ENCODE results near the gene B3GALT6.

DNA sequence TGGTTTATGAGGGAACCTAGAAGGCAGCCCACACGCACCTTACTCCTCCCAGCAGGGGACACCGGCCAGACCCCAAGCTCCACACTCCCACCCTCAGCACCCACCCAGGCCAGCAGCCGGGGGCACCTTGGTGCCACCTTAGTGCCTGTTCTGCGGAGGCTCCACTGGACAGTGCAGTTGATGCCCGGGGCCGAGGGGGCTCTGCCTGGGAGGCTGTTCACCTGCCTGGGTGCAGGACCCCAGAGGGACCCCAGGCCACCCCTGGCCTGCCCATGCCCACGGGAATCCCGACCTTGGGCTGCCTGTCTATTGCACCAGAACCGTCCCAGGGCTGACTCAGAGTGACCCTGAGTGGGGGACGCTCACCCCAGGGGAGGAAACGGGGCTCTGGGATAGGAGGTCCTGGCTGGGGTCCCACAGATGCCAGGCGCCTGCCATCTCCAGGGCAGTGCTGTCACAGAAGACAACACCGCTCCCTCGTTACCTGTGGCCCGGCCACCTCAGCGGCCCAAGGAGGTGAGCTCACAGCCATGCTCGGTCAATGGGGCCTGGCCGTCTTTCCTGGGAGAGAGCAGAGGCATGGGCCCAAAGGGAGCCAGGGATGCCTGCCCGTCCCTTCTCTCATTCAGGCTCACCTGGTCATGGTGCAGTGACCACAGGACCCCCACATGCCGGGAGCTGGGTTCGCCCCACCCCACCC is 48.9 kb downstream of the B3GALT6 start:
- TF ChIP-seq, protein P1, sequence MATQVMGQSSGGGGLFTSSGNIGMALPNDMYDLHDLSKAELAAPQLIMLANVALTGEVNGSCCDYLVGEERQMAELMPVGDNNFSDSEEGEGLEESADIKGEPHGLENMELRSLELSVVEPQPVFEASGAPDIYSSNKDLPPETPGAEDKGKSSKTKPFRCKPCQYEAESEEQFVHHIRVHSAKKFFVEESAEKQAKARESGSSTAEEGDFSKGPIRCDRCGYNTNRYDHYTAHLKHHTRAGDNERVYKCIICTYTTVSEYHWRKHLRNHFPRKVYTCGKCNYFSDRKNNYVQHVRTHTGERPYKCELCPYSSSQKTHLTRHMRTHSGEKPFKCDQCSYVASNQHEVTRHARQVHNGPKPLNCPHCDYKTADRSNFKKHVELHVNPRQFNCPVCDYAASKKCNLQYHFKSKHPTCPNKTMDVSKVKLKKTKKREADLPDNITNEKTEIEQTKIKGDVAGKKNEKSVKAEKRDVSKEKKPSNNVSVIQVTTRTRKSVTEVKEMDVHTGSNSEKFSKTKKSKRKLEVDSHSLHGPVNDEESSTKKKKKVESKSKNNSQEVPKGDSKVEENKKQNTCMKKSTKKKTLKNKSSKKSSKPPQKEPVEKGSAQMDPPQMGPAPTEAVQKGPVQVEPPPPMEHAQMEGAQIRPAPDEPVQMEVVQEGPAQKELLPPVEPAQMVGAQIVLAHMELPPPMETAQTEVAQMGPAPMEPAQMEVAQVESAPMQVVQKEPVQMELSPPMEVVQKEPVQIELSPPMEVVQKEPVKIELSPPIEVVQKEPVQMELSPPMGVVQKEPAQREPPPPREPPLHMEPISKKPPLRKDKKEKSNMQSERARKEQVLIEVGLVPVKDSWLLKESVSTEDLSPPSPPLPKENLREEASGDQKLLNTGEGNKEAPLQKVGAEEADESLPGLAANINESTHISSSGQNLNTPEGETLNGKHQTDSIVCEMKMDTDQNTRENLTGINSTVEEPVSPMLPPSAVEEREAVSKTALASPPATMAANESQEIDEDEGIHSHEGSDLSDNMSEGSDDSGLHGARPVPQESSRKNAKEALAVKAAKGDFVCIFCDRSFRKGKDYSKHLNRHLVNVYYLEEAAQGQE (IDR thresholded peaks at IDR 0.05; ENCODE audit: unreplicated experiment) = no peak
- TF ChIP-seq, protein P2, sequence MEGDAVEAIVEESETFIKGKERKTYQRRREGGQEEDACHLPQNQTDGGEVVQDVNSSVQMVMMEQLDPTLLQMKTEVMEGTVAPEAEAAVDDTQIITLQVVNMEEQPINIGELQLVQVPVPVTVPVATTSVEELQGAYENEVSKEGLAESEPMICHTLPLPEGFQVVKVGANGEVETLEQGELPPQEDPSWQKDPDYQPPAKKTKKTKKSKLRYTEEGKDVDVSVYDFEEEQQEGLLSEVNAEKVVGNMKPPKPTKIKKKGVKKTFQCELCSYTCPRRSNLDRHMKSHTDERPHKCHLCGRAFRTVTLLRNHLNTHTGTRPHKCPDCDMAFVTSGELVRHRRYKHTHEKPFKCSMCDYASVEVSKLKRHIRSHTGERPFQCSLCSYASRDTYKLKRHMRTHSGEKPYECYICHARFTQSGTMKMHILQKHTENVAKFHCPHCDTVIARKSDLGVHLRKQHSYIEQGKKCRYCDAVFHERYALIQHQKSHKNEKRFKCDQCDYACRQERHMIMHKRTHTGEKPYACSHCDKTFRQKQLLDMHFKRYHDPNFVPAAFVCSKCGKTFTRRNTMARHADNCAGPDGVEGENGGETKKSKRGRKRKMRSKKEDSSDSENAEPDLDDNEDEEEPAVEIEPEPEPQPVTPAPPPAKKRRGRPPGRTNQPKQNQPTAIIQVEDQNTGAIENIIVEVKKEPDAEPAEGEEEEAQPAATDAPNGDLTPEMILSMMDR (conservative IDR thresholded peaks at IDR 0.05; ENCODE audit: low read depth in 2 of 2) = no peak
- TF ChIP-seq CREB1 (CRISPR knock-in tag; IDR thresholded peaks at IDR 0.05; ENCODE audit: low read depth) (no peak), STAT1 (IDR thresholded peaks at IDR 0.05; ENCODE audit: unreplicated experiment) (no peak), EZH2 (IDR thresholded peaks at IDR 0.05; ENCODE audit: low read depth, unreplicated experiment) (no peak), EZH2phosphoT487 (IDR thresholded peaks at IDR 0.05; ENCODE audit: unreplicated experiment) (no peak), JUNB (IDR thresholded peaks at IDR 0.05; ENCODE audit: unreplicated experiment) (no peak), POLR2AphosphoS5 (IDR thresholded peaks at IDR 0.05; ENCODE audit: low read depth) (no peak), NANOG (IDR thresholded peaks at IDR 0.05; ENCODE audit: borderline replicate concordance) (no peak), ZNF331 (CRISPR knock-in tag; IDR thresholded peaks at IDR 0.05; ENCODE audit: low read depth) (no peak), ZNF114 (CRISPR knock-in tag; IDR thresholded peaks at IDR 0.05) (no peak)
- TF ChIP-seq, protein P3, sequence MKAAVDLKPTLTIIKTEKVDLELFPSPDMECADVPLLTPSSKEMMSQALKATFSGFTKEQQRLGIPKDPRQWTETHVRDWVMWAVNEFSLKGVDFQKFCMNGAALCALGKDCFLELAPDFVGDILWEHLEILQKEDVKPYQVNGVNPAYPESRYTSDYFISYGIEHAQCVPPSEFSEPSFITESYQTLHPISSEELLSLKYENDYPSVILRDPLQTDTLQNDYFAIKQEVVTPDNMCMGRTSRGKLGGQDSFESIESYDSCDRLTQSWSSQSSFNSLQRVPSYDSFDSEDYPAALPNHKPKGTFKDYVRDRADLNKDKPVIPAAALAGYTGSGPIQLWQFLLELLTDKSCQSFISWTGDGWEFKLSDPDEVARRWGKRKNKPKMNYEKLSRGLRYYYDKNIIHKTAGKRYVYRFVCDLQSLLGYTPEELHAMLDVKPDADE (IDR thresholded peaks at IDR 0.05) = no peak

Measured in GM23338 (cell line).